PC-9 (cell line): ENCODE data around the gene SGO1. TPM values are rescaled to one million over a fixed set of nuclear protein-coding genes. Genes with fewer than 3 reads are reported as not detected.
"Not testable (repeated sequence)": the region's sequence is repeated elsewhere in the genome, so short reads cannot be mapped to it uniquely, and the experiment has no call there.

Source experiments
- BruUV-seq: library from RNA; stranded (reverse); fragments of 400-500 nt; replicated peaks from 2 replicates; lab custom pipeline; 2021; lab: Mats Ljungman, UMichigan
- CTCF ChIA-PET: fragments of 300-600 bp; sonication (Branson Sonifier 250); formaldehyde crosslinking; loops from one replicate; lab custom pipeline; 2022; ENCODE audit warnings: antibody characterized with exemption; lab: Charles Lee
- POLR2A ChIA-PET: fragments of 300-600 bp; sonication (Branson Sonifier 250); formaldehyde crosslinking; loops from one replicate; lab custom pipeline; 2022; ENCODE audit warnings: antibody characterized with exemption; ENCODE audit not compliant: unreplicated experiment; lab: Charles Lee
- DNase-seq, 2 experiments: peaks; one replicate each; pipeline versions ENCODE4 v3.0.0 to v3.0.0-alpha.2; 2015 to 2022; ENCODE audit warnings: mixed read lengths in 1 of 2
- H2AFZ ChIP-seq: fragments of 200-600 bp; sonication (generic); 2 replicates; pipeline ENCODE4 v1.8.1; 2017; ENCODE audit warnings: antibody characterized with exemption
- H3F3A ChIP-seq: fragments of 200-600 bp; sonication (generic); 2 replicates; pipeline ENCODE4 v1.8.1; 2017; ENCODE audit warnings: antibody characterized with exemption, mild to moderate bottlenecking, low read depth; ENCODE audit not compliant: insufficient read depth
- H3K27ac ChIP-seq: fragments of 200-600 bp; sonication (generic); 2 replicates; pipeline ENCODE4 v1.6.1; 2016; ENCODE audit warnings: mixed run types
- H3K27me3 ChIP-seq: fragments of 200-600 bp; sonication (generic); 2 replicates; pipeline ENCODE4 v1.6.1; 2016; ENCODE audit warnings: low read depth, mixed run types; ENCODE audit not compliant: insufficient read depth
- H3K36me3 ChIP-seq: fragments of 200-600 bp; sonication (generic); 2 replicates; pipeline ENCODE4 v1.6.1; 2016; ENCODE audit warnings: low read depth, mixed run types
- H3K4me1 ChIP-seq: fragments of 200-600 bp; sonication (generic); replicated peaks from 2 replicates; pipeline ENCODE4 v1.6.1; 2016; ENCODE audit warnings: mixed run types; ENCODE audit not compliant: insufficient read depth
- H3K4me2 ChIP-seq: fragments of 200-600 bp; sonication (generic); 2 replicates; pipeline ENCODE4 v1.6.1; 2017; ENCODE audit warnings: mixed run types
- H3K4me3 ChIP-seq: fragments of 200-600 bp; sonication (generic); 2 replicates; pipeline ENCODE4 v1.6.1; 2016; ENCODE audit warnings: mixed run types
- H3K79me2 ChIP-seq: fragments of 200-600 bp; sonication (generic); 2 replicates; pipeline ENCODE4 v1.6.1; 2017; ENCODE audit warnings: low read depth, mixed run types
- H3K9me2 ChIP-seq: fragments of 200-600 bp; sonication (generic); 2 replicates; pipeline ENCODE4 v1.8.1; 2017; ENCODE audit warnings: mild to moderate bottlenecking; ENCODE audit not compliant: insufficient read depth
- H3K9me3 ChIP-seq: fragments of 200-600 bp; sonication (generic); 2 replicates; pipeline ENCODE4 v1.8.1; 2016; ENCODE audit warnings: low read depth; ENCODE audit not compliant: insufficient read depth
- H4K20me1 ChIP-seq: fragments of 200-600 bp; sonication (generic); 2 replicates; pipeline ENCODE4 v1.8.1; 2017; ENCODE audit not compliant: insufficient read depth
- CTCF ChIP-seq: fragments of 200-600 bp; sonication (generic); conservative IDR thresholded peaks from 2 replicates; pipeline ENCODE4 v1.6.1; 2017; ENCODE audit warnings: mixed run types, antibody characterized with exemption, mild to moderate bottlenecking, moderate library complexity
- EZH2 ChIP-seq: fragments of 200-600 bp; sonication (generic); IDR thresholded peaks from 2 replicates; pipeline ENCODE4 v1.8.0; 2017; ENCODE audit warnings: antibody characterized with exemption, low read depth
- intact Hi-C: fragments of 100-400 bp; cut with micrococcal nuclease; formaldehyde crosslinking; loops from one replicate; pipeline ENCODE4 v1.10.0; 2022; ENCODE audit not compliant: unreplicated experiment
- total RNA-seq: library from RNA; stranded (reverse); gene quantifications from 2 replicates; pipeline ENCODE4 v1.2.3, GENCODE V29; 2021

Gene SGO1
- total RNA-seq, 1 experiment from 2014 or later, result 26.3 TPM

GRCh38 chr3:20205898-20206297, 19.9 kb upstream of the SGO1 start:
- POLR2A ChIA-PET, H3K79me2 ChIP-seq, intact Hi-C loops, H3K27ac ChIP-seq, H2AFZ ChIP-seq, H3F3A ChIP-seq, H3K4me1 ChIP-seq, H4K20me1 ChIP-seq, H3K4me3 ChIP-seq, BruUV-seq, CTCF ChIA-PET, H3K9me2 ChIP-seq, H3K4me2 ChIP-seq, H3K36me3 ChIP-seq, DNase-seq, H3K27me3 ChIP-seq, H3K9me3 ChIP-seq: not testable (repeated sequence)

GRCh38 chr3:20201143-20201542, 15.1 kb upstream of the SGO1 start:
- intact Hi-C loops, result no loop called here
- no peak overlapping the region for H2AFZ ChIP-seq
- CTCF ChIA-PET, result no interaction called here
- H3K4me2 ChIP-seq, result no peak overlapping the region
- H3F3A ChIP-seq, result no peaks in the 10 kb centered on the region
- no peak overlapping the region for H3K4me3 ChIP-seq
- no peaks in the 10 kb centered on the region for H3K36me3 ChIP-seq
- no peaks in the 10 kb centered on the region for H3K9me3 ChIP-seq
- DNase-seq, result no peak
- no peaks in the 10 kb centered on the region for H3K9me2 ChIP-seq
- H3K4me1 ChIP-seq, result 0 out of 2 replicates have a peak, but pooled peaks cover 6% of the 10 kb centered on the region
- TF ChIP-seq CTCF (no peak), EZH2 (no peak)
- POLR2A ChIA-PET, result no interaction called here
- H3K79me2 ChIP-seq, result no peaks in the 10 kb centered on the region
- BruUV-seq, result no TSS peak
- H3K27ac ChIP-seq, result no peak overlapping the region
- H4K20me1 ChIP-seq, result no peaks in the 10 kb centered on the region
- no peaks in the 10 kb centered on the region for H3K27me3 ChIP-seq

DNA sequence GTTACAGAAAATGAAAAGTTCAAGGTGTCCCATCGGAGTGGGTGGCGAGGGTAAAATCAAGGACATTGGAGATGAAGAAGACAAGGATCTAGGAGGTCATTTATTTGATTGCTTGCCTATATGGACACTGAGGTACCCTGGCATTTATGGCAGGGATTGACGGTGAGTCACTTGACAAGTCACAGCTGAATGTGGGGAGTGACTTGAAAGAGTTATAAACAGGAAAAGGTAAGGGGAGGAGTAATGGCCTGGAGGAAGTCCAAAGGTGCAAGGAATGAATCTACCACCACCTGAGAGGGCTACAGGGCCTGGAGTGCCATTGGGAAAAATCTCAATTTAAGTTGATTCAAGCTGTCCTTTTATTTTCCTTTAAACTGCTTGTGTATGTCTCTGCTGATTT, 11.8 kb upstream of the SGO1 start:
- Histone ChIP-seq H3K79me2 (no peaks in the 10 kb centered on the region), H3K4me3 (no peak overlapping the region), H4K20me1 (no peaks in the 10 kb centered on the region), H3K9me3 (no peaks in the 10 kb centered on the region), H3F3A (no peaks in the 10 kb centered on the region), H2AFZ (no peak overlapping the region), H3K36me3 (no peaks in the 10 kb centered on the region), H3K4me2 (no peak overlapping the region), H3K27ac (no peak overlapping the region), H3K4me1 (0 out of 2 replicates have a peak, but pooled peaks cover 6% of the 10 kb centered on the region), H3K9me2 (no peaks in the 10 kb centered on the region), H3K27me3 (no peaks in the 10 kb centered on the region)
- no TSS peak for BruUV-seq
- POLR2A ChIA-PET, result no interaction called here
- TF ChIP-seq CTCF (no peak), EZH2 (no peak)
- CTCF ChIA-PET, result no interaction called here
- intact Hi-C loops, result no loop called here
- no peak for DNase-seq

DNA sequence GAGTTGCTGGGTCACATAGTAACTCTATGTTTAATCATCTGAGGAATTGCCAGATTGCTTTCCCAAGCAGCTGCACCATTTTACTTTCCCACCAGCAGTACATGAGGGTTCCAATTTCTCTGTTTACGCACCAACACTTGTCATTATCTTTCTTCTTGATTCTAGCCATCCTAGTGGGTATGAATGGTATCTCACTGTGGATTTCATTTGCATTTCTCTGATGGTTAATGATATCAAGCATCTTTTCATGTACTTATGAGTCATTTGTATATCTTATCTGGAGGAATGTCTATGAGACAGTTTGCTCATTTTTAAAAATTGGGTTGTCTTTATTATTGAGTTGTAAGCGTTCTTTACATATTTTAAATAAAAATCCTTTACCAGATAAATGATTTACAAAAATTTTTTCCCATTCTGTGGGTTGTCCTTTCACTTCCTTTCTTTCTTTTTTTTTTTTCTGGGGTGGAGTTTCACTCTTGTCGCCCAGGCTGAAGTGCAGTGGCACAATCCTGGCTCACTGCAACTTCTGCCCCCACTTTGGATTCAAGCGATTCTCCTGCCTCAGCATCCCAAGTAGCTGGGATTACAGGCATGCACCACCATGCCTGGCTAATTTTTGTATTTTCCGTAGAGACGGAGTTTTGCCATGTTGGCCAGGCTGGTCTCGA, 8.9 kb upstream of the SGO1 start:
- Histone ChIP-seq H3K4me3 (no peak overlapping the region), H3K4me2 (no peak overlapping the region), H3K27ac (no peak overlapping the region), H3K36me3 (no peaks in the 10 kb centered on the region), H3K9me3 (no peaks in the 10 kb centered on the region), H3K9me2 (no peaks in the 10 kb centered on the region), H3F3A (no peaks in the 10 kb centered on the region), H4K20me1 (no peaks in the 10 kb centered on the region), H2AFZ (no peak overlapping the region), H3K27me3 (no peaks in the 10 kb centered on the region), H3K79me2 (no peaks in the 10 kb centered on the region), H3K4me1 (0 out of 2 replicates have a peak, but pooled peaks cover 6% of the 10 kb centered on the region)
- no peak for DNase-seq
- intact Hi-C loops, result no loop called here
- ChIA-PET CTCF (no interaction called here), POLR2A (no interaction called here)
- TF ChIP-seq CTCF (no peak), EZH2 (no peak)
- no TSS peak for BruUV-seq
